K562 (cell line): ENCODE measurements around the gene EFCAB10. TPM values are rescaled to one million over a fixed set of nuclear protein-coding genes. Genes with fewer than 3 reads are reported as not detected.
A peak's percentile ranks its signal among the peaks of the same experiment; 100 is the strongest.

Experiments
- ETS2 ChIP-seq: IDR thresholded peaks from 2 replicates; pipeline ENCODE4 v1.6.1; 2016; ENCODE audit warnings: borderline replicate concordance, missing genetic modification characterization, mild to moderate bottlenecking, moderate library complexity, missing compliant biosample characterization; ENCODE audit not compliant: poor library complexity, severe bottlenecking
- RBM14 ChIP-seq: fragments of 200-400 bp; formaldehyde crosslinking; IDR thresholded peaks from 2 replicates; pipeline ENCODE4 v1.6.1; 2018; ENCODE audit warnings: low read depth, mild to moderate bottlenecking, low read length, moderate library complexity, borderline replicate concordance; ENCODE audit not compliant: insufficient read depth
- SIN3B ChIP-seq: fragments of 450-650 bp; IDR thresholded peaks from 2 replicates; pipeline ENCODE4 v1.6.1; 2017; ENCODE audit warnings: low read depth, mild to moderate bottlenecking, moderate library complexity
- TCF7 ChIP-seq: sonication (generic); IDR thresholded peaks from 2 replicates; pipeline ENCODE4 v1.6.1; 2016; ENCODE audit warnings: antibody characterized with exemption, borderline replicate concordance
- TEAD2 ChIP-seq: fragments of 450-650 bp; IDR thresholded peaks from 2 replicates; pipeline ENCODE4 v1.6.1; 2016; ENCODE audit warnings: missing genetic modification characterization, control low read depth, missing compliant biosample characterization
- XRCC3 ChIP-seq: fragments of 450-650 bp; IDR thresholded peaks from 2 replicates; pipeline ENCODE4 v1.6.1; 2017; ENCODE audit warnings: mild to moderate bottlenecking, moderate library complexity
- ZNF140 ChIP-seq: fragments of 250-450 bp; sonication (Bioruptor Pico); IDR thresholded peaks from 2 replicates; pipeline ENCODE4 v1.8.0; 2021; ENCODE audit warnings: moderate library complexity, mild to moderate bottlenecking, inconsistent platforms
- ZNF764 ChIP-seq: fragments of 250-450 bp; sonication (Bioruptor Pico); IDR thresholded peaks from 2 replicates; pipeline ENCODE4 v1.4.0; 2020; ENCODE audit warnings: low read depth, mild to moderate bottlenecking, moderate library complexity
- polyA plus RNA-seq, 8 experiments: library from polyadenylated mRNA; depleted of rRNA in 4 of 8; stranded (reverse) in 5 of 8; unstranded in 3 of 8; fragments of >200 nt; fragmentation: Nextera tagmentation in 2 of 8; fragmentation: Illumina TruSeq in 1 of 8; extraction: Ambion mirVana in 2 of 8; extraction: Trizol in 1 of 8; gene quantifications; 2 replicates each; pipeline versions ENCODE4 v1.2.1 to v1.2.3, GENCODE V29; 2011 to 2014; ENCODE audit warnings: inconsistent platforms in 1 of 8, missing spikeins in 1 of 8
- total RNA-seq, 7 experiments: library from RNA; depleted of rRNA in 6 of 7; stranded (reverse); fragments of >200 nt in 6 of 7; fragmentation: Illumina TruSeq in 2 of 7; extraction: Trizol in 2 of 7; gene quantifications; 2 replicates each; pipeline versions ENCODE4 v1.2.1 to v1.2.3, GENCODE V29; 2011 to 2021; ENCODE audit warnings: low replicate concordance in 1 of 7
- TF ChIP-seq, protein P1 (sequence below), 2 experiments: fragments of 450-650 bp in 1 of 2; sonication (generic) in 1 of 2; formaldehyde crosslinking in 1 of 2; IDR thresholded peaks; 2 replicates each; pipeline versions ENCODE4 v1.7.1 to v1.9.0; 2016 to 2022; ENCODE audit warnings: inconsistent platforms in 1 of 2, mild to moderate bottlenecking in 1 of 2, missing genetic modification reagents in 1 of 2
- TF ChIP-seq, protein P2 (sequence below): sonication (generic); formaldehyde crosslinking; IDR thresholded peaks from 2 replicates; pipeline ENCODE4 v1.8.0; 2022; ENCODE audit warnings: mild to moderate bottlenecking, missing genetic modification reagents

The EFCAB10 gene
- total and polyA plus RNA-seq, 9 of the 15 experiments (the other 6 are each of a cell fraction or from before 2014, with no cell fraction given), result 5.0 to 21.4 (median 16.8) TPM

- TF ChIP-seq TEAD2 (tag), result 0 out of 2 replicates have a peak, but pooled peaks have one; percentile 13
- no peak for TF ChIP-seq ETS2 (tag)
- no peak for TF ChIP-seq RBM14
- no peak for TF ChIP-seq XRCC3
- peak; percentile 84 for TF ChIP-seq SIN3B
- peak; percentile 69; the same call in 1 of the 2 replicates for TF ChIP-seq ZNF764 (CRISPR knock-in tag)
- peak; percentile 84; the same call in 1 of the 2 replicates for TF ChIP-seq TCF7
- TF ChIP-seq, protein P1, sequence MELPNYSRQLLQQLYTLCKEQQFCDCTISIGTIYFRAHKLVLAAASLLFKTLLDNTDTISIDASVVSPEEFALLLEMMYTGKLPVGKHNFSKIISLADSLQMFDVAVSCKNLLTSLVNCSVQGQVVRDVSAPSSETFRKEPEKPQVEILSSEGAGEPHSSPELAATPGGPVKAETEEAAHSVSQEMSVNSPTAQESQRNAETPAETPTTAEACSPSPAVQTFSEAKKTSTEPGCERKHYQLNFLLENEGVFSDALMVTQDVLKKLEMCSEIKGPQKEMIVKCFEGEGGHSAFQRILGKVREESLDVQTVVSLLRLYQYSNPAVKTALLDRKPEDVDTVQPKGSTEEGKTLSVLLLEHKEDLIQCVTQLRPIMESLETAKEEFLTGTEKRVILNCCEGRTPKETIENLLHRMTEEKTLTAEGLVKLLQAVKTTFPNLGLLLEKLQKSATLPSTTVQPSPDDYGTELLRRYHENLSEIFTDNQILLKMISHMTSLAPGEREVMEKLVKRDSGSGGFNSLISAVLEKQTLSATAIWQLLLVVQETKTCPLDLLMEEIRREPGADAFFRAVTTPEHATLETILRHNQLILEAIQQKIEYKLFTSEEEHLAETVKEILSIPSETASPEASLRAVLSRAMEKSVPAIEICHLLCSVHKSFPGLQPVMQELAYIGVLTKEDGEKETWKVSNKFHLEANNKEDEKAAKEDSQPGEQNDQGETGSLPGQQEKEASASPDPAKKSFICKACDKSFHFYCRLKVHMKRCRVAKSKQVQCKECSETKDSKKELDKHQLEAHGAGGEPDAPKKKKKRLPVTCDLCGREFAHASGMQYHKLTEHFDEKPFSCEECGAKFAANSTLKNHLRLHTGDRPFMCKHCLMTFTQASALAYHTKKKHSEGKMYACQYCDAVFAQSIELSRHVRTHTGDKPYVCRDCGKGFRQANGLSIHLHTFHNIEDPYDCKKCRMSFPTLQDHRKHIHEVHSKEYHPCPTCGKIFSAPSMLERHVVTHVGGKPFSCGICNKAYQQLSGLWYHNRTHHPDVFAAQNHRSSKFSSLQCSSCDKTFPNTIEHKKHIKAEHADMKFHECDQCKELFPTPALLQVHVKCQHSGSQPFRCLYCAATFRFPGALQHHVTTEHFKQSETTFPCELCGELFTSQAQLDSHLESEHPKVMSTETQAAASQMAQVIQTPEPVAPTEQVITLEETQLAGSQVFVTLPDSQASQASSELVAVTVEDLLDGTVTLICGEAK (IDR thresholded peaks at IDR 0.05), result peak; percentile 92
- TF ChIP-seq, protein P1 (CRISPR knock-in tag; IDR thresholded peaks at IDR 0.05), result no peak
- TF ChIP-seq ZNF140 (CRISPR knock-in tag), result no peak
- TF ChIP-seq, protein P2, sequence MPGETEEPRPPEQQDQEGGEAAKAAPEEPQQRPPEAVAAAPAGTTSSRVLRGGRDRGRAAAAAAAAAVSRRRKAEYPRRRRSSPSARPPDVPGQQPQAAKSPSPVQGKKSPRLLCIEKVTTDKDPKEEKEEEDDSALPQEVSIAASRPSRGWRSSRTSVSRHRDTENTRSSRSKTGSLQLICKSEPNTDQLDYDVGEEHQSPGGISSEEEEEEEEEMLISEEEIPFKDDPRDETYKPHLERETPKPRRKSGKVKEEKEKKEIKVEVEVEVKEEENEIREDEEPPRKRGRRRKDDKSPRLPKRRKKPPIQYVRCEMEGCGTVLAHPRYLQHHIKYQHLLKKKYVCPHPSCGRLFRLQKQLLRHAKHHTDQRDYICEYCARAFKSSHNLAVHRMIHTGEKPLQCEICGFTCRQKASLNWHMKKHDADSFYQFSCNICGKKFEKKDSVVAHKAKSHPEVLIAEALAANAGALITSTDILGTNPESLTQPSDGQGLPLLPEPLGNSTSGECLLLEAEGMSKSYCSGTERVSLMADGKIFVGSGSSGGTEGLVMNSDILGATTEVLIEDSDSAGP (CRISPR knock-in tag), result 0 out of 2 replicates have a peak, but pooled peaks have one; percentile 21
Measured at GRCh38 chr7:105531792-105532671, 49.3 kb downstream of the EFCAB10 start, which contains the start of gene RINT1 (continued).
